Measurements from ENCODE around the gene AMIGO3.
"Not testable (repeated sequence)": the region's sequence is repeated elsewhere in the genome, so short reads cannot be mapped to it uniquely, and the experiment has no call there.

The AMIGO3 gene

DNA sequence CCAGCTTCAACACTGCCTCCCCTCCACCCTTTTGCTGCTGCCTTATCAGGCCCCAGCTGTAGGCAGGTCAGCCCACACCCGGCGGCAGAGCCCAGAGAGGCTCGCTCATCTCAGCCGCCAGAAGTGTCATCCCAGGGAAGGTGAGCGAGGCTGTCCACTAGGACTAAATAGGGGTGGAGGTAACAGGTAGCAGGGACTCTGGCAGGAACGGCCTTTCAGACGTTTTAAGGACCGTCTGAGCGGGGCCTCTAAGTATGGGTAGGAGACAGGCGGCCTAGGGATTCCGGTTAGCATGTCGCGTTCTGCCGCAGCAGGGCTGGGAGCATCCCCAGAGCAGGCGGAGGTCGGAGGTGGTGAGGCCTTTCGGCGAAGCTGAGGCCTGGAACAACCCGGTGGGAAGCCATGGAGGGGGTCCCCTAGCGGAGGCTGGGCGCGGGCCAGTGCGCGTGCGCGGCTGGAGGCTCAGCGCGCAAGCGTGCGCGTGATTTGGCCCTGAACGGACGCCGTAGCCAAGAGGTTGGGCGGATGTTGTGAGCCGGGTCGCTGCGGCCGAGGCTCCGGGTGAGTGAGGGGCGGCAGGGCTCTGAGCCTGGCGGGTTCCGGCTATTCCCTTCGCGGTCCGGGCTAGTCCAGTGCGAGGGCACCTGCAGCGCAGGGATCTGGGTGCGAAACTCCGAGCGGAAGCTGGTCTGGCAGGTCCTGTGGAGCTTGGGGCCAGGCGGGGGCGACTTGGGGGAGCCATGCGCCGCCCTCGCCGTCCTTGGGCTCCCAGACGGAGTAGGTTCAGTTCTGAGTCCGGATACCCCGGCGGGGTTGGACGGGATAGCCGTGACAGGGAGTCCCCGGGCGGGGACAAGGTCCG is 30.2 kb downstream of the AMIGO3 start, which contains the start of the genes MST1 and RNF123:
Gene MST1, minus strand, starts transcription at position 429 of the 862 bp plus-strand sequence. CDS start 783 bp downstream, outside the sequence.
Gene RNF123, plus strand, starts transcription at position 512 of the 862 bp plus-strand sequence. CDS start 1,609 bp downstream, outside the sequence.
- DNase-seq (ENCODE audit: low read depth): peak; percentile 88

DNA sequence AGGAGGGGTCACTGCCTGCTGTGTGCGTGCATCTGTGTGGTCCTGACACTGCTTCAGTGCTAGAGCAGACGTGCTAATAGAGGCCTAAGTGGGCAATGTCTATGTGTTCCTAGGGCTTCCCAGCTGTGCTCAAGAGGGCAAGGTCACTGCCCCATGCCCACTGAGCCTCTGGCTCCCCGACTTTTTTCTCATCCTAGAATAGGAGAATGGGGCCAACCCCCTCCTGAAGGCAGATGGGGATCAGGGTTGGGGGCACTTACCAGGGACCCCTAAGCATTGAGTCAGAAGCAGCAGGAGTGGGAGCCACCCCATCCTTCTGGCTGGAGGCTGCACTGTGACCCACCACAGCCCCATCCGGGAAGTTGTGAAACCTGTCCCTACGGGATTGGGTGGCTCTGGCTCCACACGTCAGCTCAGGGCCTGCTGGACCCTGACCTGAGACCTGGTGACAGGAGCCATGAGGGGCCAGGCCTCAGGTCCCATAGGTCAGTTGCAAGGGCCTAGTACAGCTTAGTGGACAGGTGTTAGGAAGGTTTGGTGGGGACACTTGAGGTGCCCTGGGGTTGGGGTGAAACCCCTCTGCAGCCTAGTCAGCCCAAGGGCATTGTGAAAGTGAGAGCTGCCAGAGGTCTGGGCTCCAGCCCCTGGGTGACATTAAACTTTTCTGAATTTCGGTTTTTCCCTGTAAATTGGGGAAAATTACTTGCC is 31.0 kb downstream of the AMIGO3 start:
- not testable (repeated sequence) for DNase-seq (ENCODE audit: low read depth)

DNA sequence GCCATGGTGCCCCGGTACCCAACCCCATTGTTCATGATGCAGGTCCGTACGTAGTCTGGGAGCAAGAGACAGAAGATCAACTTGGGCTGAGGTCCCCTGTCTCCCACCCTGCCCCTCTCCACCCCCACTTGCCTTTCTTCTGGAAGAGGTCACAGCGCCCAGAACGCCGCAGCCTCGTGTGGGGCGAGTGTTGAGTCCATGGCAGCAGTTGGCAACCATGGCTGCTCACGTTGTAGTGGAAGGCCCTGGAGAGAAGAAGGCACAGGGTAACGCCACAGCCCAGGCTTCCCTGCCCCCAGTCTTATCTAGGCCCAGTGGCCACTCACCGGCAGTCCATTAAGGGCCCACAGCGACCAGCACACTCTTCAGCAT is 32.1 kb downstream of the AMIGO3 start:
- not testable (repeated sequence) for DNase-seq (ENCODE audit: low read depth)

DNA sequence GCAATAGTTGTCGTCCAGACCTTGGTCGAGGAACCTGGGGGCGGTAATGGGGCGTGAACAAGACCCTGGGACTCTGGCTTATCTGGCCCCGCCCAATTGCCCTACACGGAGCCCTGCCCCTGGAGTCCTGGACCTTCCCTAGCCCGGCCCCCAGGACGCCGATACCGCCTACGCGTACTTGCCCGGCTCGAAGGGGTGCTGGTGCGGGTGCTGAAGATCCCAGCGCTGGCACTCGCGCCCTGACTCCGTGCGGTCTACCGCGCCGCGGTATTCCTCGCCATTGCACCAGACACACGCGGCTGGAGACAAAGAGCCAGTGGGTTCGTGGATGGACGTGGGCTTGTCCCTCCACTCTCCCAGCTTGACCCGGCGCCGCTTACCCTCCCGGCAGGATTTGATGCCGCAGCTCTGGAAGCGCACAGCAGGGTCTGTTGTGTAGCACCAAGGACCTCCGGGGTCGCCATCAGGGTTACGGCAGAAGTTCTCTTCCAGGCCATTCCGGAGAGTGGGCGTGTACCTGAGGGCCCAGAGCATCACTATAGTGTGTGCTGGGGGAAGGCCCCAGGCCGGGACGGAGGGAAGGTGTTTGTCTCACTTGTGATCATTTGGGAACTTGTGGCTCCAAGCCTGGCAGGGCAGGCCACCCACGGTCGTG is 32.6 kb downstream of the AMIGO3 start:
- not testable (repeated sequence) for DNase-seq (ENCODE audit: low read depth)

DNA sequence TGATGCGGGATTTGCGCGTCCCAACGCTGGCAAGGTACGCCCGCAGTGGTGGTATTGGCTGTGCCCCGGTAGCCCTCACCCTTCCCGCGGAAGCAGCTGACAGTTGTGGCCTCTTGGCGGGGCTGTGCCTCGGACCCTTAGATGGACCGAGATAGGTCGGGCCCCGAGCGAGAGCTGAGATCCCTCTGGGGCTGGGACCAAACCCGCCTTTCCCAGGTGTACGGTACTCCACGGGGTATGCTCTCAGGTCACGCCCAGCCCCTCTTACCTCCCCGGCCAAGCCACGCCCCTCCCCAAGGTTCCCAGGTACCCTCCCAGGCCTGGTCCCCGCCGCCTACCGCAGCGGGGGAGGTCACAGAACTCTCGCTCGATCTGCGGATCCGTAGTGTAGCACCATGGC is 33.1 kb downstream of the AMIGO3 start:
- DNase-seq (ENCODE audit: low read depth): not testable (repeated sequence)

DNA sequence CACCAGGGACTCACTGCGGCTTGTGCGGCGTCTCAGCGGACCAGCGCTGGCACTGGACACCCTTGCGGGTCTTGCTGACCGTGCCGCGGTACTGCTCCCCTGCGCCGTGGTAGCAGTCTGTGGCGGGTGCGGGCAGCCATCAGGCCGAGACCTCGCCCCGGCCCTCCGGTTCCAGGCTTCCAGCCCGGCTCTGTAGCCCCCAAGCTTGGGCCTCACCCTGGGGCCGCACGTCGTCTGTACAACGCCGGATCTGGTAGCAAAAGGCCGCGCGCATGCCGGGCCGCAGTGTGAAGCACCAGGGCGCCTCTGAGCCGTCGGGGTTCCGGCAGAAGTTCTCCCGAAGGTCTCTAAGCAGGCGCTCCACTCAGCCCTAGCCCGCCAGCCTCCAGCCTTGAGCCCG is 33.6 kb downstream of the AMIGO3 start:
- DNase-seq (ENCODE audit: low read depth): not testable (repeated sequence)

DNA sequence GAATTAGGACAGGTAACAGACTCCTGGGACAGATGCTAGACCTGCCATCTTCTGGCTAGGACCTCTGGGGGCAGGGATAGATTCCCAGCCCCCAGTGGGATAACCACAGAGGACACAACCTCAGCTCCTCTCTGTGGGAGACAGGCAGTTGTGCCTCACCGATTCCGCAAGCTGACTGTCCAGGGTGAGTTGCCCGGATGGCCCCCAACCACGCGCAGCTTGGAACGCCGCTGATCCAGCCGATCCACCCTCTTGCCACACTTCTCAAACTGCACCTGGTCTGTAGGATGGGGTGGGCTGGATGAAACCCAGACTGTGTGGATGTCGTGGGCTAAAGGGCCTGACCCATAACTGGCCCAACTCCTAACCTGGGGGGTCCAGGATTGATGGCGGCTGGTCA is 34.4 kb downstream of the AMIGO3 start:
- not testable (repeated sequence) for DNase-seq (ENCODE audit: low read depth)

DNA sequence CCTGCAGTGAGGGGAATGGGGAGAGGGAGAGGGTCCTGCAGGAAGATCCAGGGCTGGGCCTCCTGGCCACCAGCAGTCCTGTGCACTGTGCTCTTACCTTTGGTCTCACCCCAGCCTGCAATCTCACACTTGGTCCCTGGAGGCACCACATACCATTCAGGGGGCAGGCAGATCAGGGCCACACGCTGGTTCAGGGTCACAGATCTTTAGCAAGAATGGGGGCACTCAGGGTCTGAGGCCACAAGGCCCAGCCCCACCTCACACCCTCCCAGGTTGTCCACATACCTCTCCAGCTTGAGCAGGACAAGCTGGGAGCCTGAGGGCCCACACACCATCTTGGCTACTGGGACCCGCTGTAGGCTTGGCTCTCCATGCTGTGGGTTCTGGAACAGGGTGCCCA is 35.0 kb downstream of the AMIGO3 start:
- DNase-seq (ENCODE audit: low read depth): not testable (repeated sequence)

DNA sequence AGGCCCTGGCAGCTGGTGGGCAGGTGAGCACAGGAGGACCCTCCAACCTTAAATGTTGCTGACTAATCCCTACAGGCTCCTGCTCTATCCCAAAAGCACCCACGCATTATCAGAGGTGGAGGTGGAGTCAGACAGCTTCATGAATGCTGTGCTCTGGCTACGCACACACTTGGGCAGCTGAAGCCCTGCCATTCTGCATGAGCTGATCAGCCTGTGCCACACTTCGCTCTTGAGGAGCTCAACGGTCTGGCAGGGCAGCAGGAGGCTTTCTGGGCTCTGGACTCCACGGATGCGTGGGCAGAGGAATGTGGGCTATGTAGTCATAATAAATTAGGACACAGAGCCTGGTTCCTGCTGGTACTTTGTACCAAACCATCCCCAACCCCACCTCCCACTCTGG is 36.3 kb downstream of the AMIGO3 start:
- DNase-seq (ENCODE audit: low read depth): no peak

DNA sequence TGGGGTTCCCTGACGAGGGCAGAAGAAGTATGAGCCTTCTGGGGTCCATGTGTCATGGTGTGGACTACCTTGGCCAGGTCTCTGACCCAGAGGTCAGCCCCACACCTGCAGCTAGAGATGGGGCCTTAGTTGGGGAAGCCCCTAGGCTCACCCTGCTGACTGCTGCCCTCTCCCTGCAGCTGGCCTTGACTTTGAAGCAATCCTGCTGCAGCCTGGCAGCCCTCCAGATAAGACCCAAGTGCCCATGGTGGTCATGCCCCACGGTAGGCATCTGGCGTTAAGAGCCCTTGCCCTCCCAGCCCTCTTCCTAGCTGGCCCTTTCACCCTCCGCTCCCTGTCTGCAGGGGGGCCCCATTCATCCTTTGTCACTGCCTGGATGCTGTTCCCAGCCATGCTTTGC is 37.9 kb downstream of the AMIGO3 start:
- DNase-seq (ENCODE audit: low read depth): no peak

DNA sequence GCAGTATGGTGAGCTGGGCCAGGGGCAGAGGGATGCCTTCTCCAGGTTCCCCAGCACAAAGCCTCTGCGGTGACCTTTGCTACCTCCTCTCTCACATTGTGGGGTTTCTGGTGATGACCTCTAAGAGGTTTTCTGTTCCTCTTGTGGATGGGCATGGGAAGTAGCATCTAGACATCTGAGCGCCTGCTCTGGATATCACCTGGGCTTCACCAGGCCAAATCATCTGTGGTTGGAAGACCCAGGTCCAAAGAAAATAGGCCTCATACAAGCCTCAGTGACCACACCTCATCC is 38.3 kb downstream of the AMIGO3 start:
- no peak for DNase-seq (ENCODE audit: low read depth)

DNA sequence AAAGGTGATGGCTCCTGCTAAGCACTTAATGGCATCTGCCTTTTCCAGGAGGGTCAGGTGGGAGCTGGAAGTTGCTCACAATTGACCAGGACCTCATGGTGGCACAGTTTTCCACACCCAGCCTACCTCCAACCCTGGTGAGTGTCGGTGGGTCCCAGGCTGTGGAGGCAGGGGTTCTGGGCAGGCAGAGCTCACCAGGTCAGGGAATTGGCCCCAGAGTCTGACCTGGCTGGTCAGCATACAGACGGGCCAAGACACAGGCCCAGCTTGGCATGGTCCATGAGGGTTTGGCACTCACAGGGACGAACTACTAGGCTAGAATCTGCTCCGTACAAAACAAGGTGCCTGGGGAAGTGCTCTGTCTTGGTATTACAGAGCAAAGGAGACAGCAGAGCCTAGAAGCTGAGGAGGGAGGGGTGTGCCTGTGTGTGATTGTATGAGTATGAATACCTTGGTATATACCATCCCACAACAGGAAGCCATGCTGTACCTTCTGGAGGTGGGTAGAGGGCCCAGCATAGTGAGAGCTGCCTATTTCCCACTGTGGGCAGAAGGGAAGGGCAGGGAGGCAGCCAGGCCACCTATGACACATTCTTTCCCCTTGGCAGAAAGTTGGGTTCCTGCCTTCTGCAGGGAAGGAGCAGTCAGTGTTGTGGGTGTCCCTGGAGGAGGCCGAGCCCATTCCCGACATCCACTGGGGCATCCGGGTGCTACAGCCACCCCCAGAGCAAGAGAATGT is 38.8 kb downstream of the AMIGO3 start:
- DNase-seq (ENCODE audit: low read depth): no peak

DNA sequence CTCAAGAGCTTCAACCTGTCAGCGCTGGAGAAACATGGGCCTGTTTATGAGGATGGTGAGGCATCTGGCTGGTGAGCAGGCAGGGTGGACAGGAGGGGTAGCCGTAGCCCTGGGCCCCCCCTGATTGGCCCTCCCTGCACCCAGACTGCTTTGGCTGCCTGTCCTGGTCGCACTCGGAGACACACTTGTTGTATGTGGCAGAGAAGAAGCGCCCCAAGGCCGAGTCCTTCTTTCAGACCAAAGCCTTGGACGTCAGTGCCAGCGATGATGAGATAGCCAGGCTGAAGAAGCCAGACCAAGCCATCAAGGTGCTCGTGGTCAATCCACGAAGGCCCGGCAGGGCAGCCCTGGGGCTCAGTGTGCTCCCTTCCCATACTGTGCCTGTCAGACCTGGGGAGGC is 43.6 kb downstream of the AMIGO3 start:
- no peak for DNase-seq (ENCODE audit: low read depth)

DNA sequence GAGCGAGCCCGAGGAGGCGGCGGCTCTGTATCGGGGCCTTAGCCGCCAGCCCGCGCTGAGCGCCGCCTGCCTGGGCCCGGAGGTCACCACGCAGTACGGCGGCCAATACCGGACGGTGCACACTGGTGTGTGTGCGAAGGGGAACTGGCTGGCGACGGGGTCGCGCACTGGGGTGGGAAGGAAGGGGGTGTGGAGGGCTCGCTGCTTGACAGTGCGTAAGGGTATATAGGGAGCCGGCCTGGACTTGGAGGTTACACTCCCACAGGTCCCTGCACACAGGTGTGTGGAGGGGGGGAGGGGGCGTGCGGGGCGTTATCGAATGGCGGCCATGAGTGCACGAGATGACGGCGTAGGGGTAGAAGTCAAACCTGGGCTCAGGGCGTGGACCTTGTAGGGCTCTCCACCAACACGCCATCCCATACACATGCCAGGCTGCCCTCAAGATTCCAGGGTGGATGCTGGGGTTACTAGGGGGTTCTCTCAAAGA is 44.9 kb downstream of the AMIGO3 start:
- no peak for DNase-seq (ENCODE audit: low read depth)

DNA sequence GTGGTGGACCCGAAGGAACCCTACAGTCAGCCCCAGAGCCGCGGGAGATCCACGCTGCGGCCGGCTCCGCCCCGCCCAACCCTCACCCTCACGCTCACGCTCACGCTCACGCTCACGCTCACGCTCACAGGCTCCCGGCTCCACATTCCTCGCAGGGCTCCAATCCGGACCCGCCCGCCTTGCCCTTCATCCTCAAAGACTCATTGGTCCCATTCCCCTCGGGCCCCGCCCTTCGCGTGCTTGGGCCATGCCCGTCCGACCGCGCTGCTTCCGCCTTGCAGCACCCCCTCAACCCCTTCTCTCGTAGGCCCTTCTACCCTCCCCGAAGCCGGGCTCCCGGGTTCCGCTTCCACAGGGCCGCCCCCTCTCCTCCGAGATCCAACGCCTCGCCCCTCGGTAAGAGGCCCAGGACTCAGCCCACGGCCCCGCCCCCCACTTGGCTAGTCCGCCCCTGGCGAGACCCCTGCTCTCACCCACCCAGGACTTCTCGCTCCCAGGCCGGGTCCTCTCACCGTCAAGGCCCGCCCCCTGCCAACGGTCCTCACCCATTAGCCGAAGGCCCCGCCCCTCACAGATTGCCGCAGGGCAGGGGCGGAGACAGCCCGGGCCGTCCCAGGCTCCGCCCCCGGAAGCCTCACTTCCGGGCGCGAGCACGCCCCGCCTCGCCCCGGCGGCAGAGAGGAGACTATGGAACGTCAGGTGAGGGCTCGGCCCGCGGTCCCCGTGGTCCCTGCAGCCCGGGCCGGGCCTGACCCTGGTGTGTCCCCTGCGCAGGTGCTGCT is 45.6 kb downstream of the AMIGO3 start, which contains the start of gene APEH:
Gene APEH, plus strand, starts transcription at position 637 of the 782 bp plus-strand sequence. Its CDS starts 51 bp downstream, at position 688.
- peak; percentile 96 for DNase-seq (ENCODE audit: low read depth)

DNA sequence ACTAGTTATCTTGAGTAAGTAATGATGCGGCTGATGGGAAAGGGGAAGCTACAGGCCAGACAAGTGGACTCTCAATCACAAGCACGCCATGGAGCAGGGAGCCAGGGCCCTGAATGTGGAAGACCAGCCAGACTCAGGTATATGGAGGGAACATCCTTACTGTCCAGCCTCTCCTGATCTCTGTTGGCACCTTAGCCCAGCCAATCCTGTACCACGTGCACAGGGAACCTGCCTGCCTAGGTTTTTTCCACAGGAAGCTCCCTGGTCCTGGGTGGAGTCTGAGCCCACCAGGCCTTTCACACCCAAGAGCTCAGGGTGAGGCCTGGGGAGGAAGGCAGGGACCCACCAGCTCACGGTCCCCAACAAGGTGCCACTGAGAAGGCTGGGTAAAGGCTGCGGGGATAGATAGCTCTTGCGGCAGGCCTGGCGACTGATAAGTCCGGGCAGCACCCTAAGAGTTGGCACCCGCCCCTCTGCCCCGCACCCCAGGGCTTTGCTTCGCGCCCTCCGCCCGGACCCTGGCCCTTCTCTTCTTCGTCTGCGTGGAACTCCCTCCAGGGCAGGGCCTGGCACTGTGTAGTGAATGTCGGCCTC is 46.3 kb downstream of the AMIGO3 start:
- no peak for DNase-seq (ENCODE audit: low read depth)

DNA sequence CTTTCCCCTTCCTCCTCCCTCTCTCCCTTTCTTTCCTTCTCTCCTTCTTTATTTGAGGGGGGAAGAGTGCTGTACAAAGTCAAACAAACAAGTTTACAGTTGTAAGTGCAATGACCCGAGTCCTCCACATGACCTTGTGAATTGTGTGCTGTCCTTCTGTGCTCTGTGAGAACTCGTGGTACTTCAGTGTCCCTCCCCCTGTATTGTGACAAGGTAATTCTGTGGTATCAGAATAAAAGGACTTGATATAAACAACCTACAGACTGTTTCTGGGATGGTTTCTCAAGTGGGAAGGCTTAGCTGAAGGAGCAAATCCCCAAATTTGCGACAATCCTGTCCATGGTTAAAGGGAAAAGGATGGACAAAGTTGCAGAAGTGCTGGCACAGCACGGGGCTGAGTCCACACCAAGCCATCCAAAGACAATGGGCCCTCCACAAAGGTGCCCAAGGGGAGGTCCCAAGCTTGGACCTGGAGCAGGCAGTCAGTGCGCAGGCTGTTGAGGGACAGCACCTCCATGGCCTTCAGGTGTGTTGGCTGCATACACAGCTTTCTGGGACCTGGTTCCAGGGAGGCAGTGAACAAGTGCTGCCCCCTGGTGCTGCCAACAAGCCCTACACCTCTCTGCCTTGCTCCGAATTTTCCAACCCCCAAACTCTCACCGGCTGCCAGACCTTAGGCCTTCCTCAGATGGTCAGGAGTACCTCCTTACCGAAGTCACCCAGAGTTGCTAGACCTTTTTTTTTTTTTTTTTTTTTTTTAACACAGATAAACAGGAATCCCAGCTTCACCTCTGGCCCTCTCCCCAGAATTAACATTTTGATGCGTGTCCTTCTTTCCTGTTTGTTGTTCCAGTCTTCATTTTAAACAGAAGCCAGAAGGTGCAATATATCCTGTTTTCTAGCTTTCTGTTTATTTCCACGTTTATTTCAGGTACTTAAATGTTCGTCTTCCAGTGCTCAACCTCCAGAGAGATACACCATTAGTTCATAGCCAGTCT is 47.9 kb downstream of the AMIGO3 start:
- peak; percentile 56 for DNase-seq (ENCODE audit: low read depth)

DNA sequence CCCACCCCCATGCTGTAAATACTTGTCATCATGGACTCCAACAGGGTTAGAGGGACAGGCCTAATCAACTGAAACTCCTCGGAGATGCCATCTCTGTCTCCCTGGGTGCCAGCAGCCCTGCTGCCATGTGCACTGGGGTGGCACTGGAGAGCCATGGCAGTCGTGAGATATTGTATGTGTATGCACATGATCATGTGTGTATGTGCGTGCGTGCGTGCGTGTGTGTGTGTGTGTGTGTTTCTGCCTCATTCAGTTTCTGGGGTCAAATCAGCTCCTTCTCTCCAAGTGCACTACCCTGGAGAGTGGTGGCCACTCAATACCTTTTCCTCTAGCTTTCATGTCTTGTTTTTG is 48.6 kb downstream of the AMIGO3 start:
- DNase-seq (ENCODE audit: low read depth): no peak

DNA sequence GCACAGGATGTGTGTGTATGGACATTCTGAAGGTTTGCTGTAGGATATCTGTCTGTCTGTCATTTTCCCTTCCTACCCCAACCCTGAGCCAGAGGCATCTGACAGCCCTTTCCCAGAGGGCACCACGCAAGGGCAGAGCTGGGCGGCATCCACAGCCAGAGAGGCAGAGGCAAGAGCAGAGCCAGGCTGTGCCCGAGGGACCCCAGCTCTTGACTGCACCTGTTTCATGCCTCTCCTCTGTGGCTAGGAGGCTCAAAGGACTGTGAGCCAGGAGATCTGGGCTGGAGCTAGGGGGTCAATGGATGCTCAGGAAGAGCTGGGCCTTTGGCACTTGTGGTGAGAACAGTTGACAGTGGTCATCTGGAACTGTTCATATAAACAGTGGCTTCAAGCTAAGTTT is 50.1 kb downstream of the AMIGO3 start:
- DNase-seq (ENCODE audit: low read depth): no peak
